PC-9 (cell line): ENCODE results near the gene ADH1C. TPM values are rescaled to one million over a fixed set of nuclear protein-coding genes. Genes with fewer than 3 reads are reported as not detected.
A peak's percentile ranks its signal among the peaks of the same experiment; 100 is the strongest.
"Not testable (repeated sequence)": the region's sequence is repeated elsewhere in the genome, so short reads cannot be mapped to it uniquely, and the experiment has no call there.

Source experiments
- BruUV-seq: library from RNA; stranded (reverse); fragments of 400-500 nt; replicated peaks from 2 replicates; lab custom pipeline; 2021; lab: Mats Ljungman, UMichigan
- CTCF ChIA-PET: fragments of 300-600 bp; sonication (Branson Sonifier 250); formaldehyde crosslinking; loops from one replicate; lab custom pipeline; 2022; ENCODE audit warnings: antibody characterized with exemption; lab: Charles Lee
- POLR2A ChIA-PET: fragments of 300-600 bp; sonication (Branson Sonifier 250); formaldehyde crosslinking; loops from one replicate; lab custom pipeline; 2022; ENCODE audit warnings: antibody characterized with exemption; ENCODE audit not compliant: unreplicated experiment; lab: Charles Lee
- DNase-seq, 2 experiments: peaks; one replicate each; pipeline versions ENCODE4 v3.0.0 to v3.0.0-alpha.2; 2015 to 2022; ENCODE audit warnings: mixed read lengths in 1 of 2
- H2AFZ ChIP-seq: fragments of 200-600 bp; sonication (generic); 2 replicates; pipeline ENCODE4 v1.8.1; 2017; ENCODE audit warnings: antibody characterized with exemption
- H3F3A ChIP-seq: fragments of 200-600 bp; sonication (generic); 2 replicates; pipeline ENCODE4 v1.8.1; 2017; ENCODE audit warnings: antibody characterized with exemption, mild to moderate bottlenecking, low read depth; ENCODE audit not compliant: insufficient read depth
- H3K27ac ChIP-seq: fragments of 200-600 bp; sonication (generic); 2 replicates; pipeline ENCODE4 v1.6.1; 2016; ENCODE audit warnings: mixed run types
- H3K27me3 ChIP-seq: fragments of 200-600 bp; sonication (generic); 2 replicates; pipeline ENCODE4 v1.6.1; 2016; ENCODE audit warnings: low read depth, mixed run types; ENCODE audit not compliant: insufficient read depth
- H3K36me3 ChIP-seq: fragments of 200-600 bp; sonication (generic); 2 replicates; pipeline ENCODE4 v1.6.1; 2016; ENCODE audit warnings: low read depth, mixed run types
- H3K4me1 ChIP-seq: fragments of 200-600 bp; sonication (generic); replicated peaks from 2 replicates; pipeline ENCODE4 v1.6.1; 2016; ENCODE audit warnings: mixed run types; ENCODE audit not compliant: insufficient read depth
- H3K4me2 ChIP-seq: fragments of 200-600 bp; sonication (generic); 2 replicates; pipeline ENCODE4 v1.6.1; 2017; ENCODE audit warnings: mixed run types
- H3K4me3 ChIP-seq: fragments of 200-600 bp; sonication (generic); 2 replicates; pipeline ENCODE4 v1.6.1; 2016; ENCODE audit warnings: mixed run types
- H3K79me2 ChIP-seq: fragments of 200-600 bp; sonication (generic); 2 replicates; pipeline ENCODE4 v1.6.1; 2017; ENCODE audit warnings: low read depth, mixed run types
- H3K9me2 ChIP-seq: fragments of 200-600 bp; sonication (generic); 2 replicates; pipeline ENCODE4 v1.8.1; 2017; ENCODE audit warnings: mild to moderate bottlenecking; ENCODE audit not compliant: insufficient read depth
- H3K9me3 ChIP-seq: fragments of 200-600 bp; sonication (generic); 2 replicates; pipeline ENCODE4 v1.8.1; 2016; ENCODE audit warnings: low read depth; ENCODE audit not compliant: insufficient read depth
- H4K20me1 ChIP-seq: fragments of 200-600 bp; sonication (generic); 2 replicates; pipeline ENCODE4 v1.8.1; 2017; ENCODE audit not compliant: insufficient read depth
- CTCF ChIP-seq: fragments of 200-600 bp; sonication (generic); conservative IDR thresholded peaks from 2 replicates; pipeline ENCODE4 v1.6.1; 2017; ENCODE audit warnings: mixed run types, antibody characterized with exemption, mild to moderate bottlenecking, moderate library complexity
- EZH2 ChIP-seq: fragments of 200-600 bp; sonication (generic); IDR thresholded peaks from 2 replicates; pipeline ENCODE4 v1.8.0; 2017; ENCODE audit warnings: antibody characterized with exemption, low read depth
- intact Hi-C: fragments of 100-400 bp; cut with micrococcal nuclease; formaldehyde crosslinking; loops from one replicate; pipeline ENCODE4 v1.10.0; 2022; ENCODE audit not compliant: unreplicated experiment
- total RNA-seq: library from RNA; stranded (reverse); gene quantifications from 2 replicates; pipeline ENCODE4 v1.2.3, GENCODE V29; 2021

Gene ADH1C
- total RNA-seq, 1 experiment from 2014 or later: 0.63 TPM

- DNase-seq: no peak
- H3K4me1 ChIP-seq: no peaks in the 10 kb centered on the region
Observed at GRCh38 chr4:99321241-99322191, 31.0 kb downstream of the ADH1C start, which contains the start of gene ADH1B. Gene ADH1B (minus strand): TSS chr4:99321401. CDS start chr4:99321331, 70 bp downstream.

GRCh38 chr4:99317811-99318210, 34.7 kb downstream of the ADH1C start:
- H3K27ac ChIP-seq, H4K20me1 ChIP-seq, DNase-seq, BruUV-seq, H3K9me3 ChIP-seq, H3K9me2 ChIP-seq, H3K79me2 ChIP-seq, CTCF ChIA-PET, H3K4me1 ChIP-seq, intact Hi-C loops, H3K4me2 ChIP-seq, H3K27me3 ChIP-seq, H3F3A ChIP-seq, H3K36me3 ChIP-seq, H3K4me3 ChIP-seq, POLR2A ChIA-PET: not testable (repeated sequence)
- 0 out of 2 replicates have a peak overlapping the region, but pooled peaks have one; percentile 11 for H2AFZ ChIP-seq

More at GRCh38 chr4:99321241-99322191, 31.0 kb downstream of the ADH1C start, which contains the start of gene ADH1B:
- no TSS peak for BruUV-seq
- Histone ChIP-seq H3K27ac (no peak within 1 kb of the TSS), H3K36me3 (no peaks in the 10 kb centered on the region), H4K20me1 (no peaks in the 10 kb centered on the region), H3K4me2 (no peak within 1 kb of the TSS), H2AFZ (no peak within 1 kb of the TSS), H3K27me3 (no peaks in the 10 kb centered on the region), H3K4me3 (no peak within 1 kb of the TSS), H3K9me2 (no peaks in the 10 kb centered on the region), H3K9me3 (no peaks in the 10 kb centered on the region), H3K79me2 (no peaks in the 10 kb centered on the region), H3F3A (no peaks in the 10 kb centered on the region)
- no peak for TF ChIP-seq EZH2
- TF ChIP-seq CTCF: no peak
- intact Hi-C loops: no loop called here
- ChIA-PET POLR2A (no interaction called here), CTCF (no interaction called here)

- Histone ChIP-seq H4K20me1 (no peaks in the 10 kb centered on the region), H3K79me2 (no peaks in the 10 kb centered on the region), H3K9me2 (no peaks in the 10 kb centered on the region), H2AFZ (peak overlapping the region; percentile 11; the same call in 1 of the 2 replicates), H3K36me3 (no peaks in the 10 kb centered on the region), H3K27me3 (no peaks in the 10 kb centered on the region), H3K4me2 (no peak overlapping the region), H3K4me3 (no peak overlapping the region), H3F3A (no peaks in the 10 kb centered on the region), H3K27ac (no peak overlapping the region), H3K4me1 (no peaks in the 10 kb centered on the region), H3K9me3 (no peaks in the 10 kb centered on the region)
- ChIA-PET POLR2A (no interaction called here), CTCF (no interaction called here)
- intact Hi-C loops: no loop called here
- no peak for DNase-seq
- no TSS peak for BruUV-seq
- TF ChIP-seq EZH2 (no peak), CTCF (no peak)
Observed at GRCh38 chr4:99317354-99317753, 35.2 kb downstream of the ADH1C start.
